ENCODE results near the gene ARRDC2. TPM values are rescaled to one million over a fixed set of nuclear protein-coding genes. Genes with fewer than 3 reads are reported as not detected.

Gene ARRDC2
- total RNA-seq (2013), result 75.1 TPM
- polyA plus RNA-seq (10 to 100 TPM; 13.8 to 99.8 (median 23.9) TPM), polyA minus RNA-seq (67.1 and 83.0 TPM in 2 replicates), total RNA-seq (30.5 to 288 (median 195) reads per million in 11 experiments)

- Histone ChIP-seq H3K4me3 (replicated peaks in 1 of 3; ENCODE audit: low read depth in 2 of 3, low read length in 3 of 3) (peak within 1 kb of the TSS; percentile 41 to 83 (median 45)), H3K4me1 (ENCODE audit: control insufficient read depth in 1 of 2, insufficient read depth in 2 of 2, low read length in 2 of 2) (peaks cover 26 to 37% of the 10 kb centered on the region in 2 donors), H3K4me2 (replicated peaks; ENCODE audit: extremely low read depth, low read length, poor library complexity, severe bottlenecking) (peak within 1 kb of the TSS; percentile 93), H3K27me3 (ENCODE audit: control insufficient read depth in 2 of 2, insufficient read depth in 2 of 2, low read length in 2 of 2) (no peaks in the 10 kb centered on the region), H3K27ac (ENCODE audit: low read depth in 1 of 2, low read length in 2 of 2) (peak within 1 kb of the TSS; percentile 71 to 82), H2AFZ (ENCODE audit: insufficient read depth, low read depth, low read length, poor library complexity, severe bottlenecking) (no peak within 1 kb of the TSS), H4K20me1 (ENCODE audit: insufficient read depth, low read length) (peaks cover 77% of the 10 kb centered on the region), H3K79me2 (ENCODE audit: insufficient read depth, low read length) (peaks cover 45% of the 10 kb centered on the region), H3K9me3 (replicated peaks in 1 of 2; ENCODE audit: control insufficient read depth in 1 of 2, insufficient read depth in 1 of 2, low read length in 2 of 2) (no peaks in the 10 kb centered on the region), H3K36me3 (replicated peaks in 1 of 2; ENCODE audit: control insufficient read depth in 1 of 2, insufficient read depth in 2 of 2, low read length in 2 of 2) (peaks cover 45% of the 10 kb centered on the region in 2 donors), H3K9ac (ENCODE audit: insufficient read depth, low read length, poor library complexity, severe bottlenecking) (peak within 1 kb of the TSS; percentile 71)
- H3K27ac Mint-ChIP-seq, result peak within 1 kb of the TSS; percentile 86 to 97 (median 95)
- 14% methylated on average over 84 of the region's 92 CpGs for WGBS (ENCODE audit: insufficient coverage)
- peaks cover 42 to 74% of the 10 kb centered on the region in 2 donors for H3K36me3 Mint-ChIP-seq
- peak within 1 kb of the TSS; percentile 94 to 99 for H3K4me3 Mint-ChIP-seq
- no peak for TF ChIP-seq CTCF (IDR thresholded peaks at IDR 0.05)
- peaks cover 0 to under 1% (median 0%) of the 10 kb centered on the region in 7 donors for H3K9me3 Mint-ChIP-seq
- DNase-seq, result peak; percentile 90 to 92 (median 90)
- intact Hi-C loops (cut with micrococcal nuclease), result loop anchor here (1.0 to 5.0 kb wide), 4 partner anchors 15 to 144 kb away; partner anchors contain the start of gene PIK3R2 (in 1 of the 2)
- peaks cover 31% of the 10 kb centered on the region for H3K4me1 Mint-ChIP-seq
- peaks cover 0 to 5% (median 0%) of the 10 kb centered on the region in 3 donors for H3K27me3 Mint-ChIP-seq (ENCODE audit: low read depth in 3 of 3)
Observed at GRCh38 chr19:18007917-18008673, at the start of gene ARRDC2. ARRDC2 (plus strand) TSS chr19:18008170; CDS start chr19:18008311, 141 bp downstream.

GRCh38 chr19:17963936-17964691 lies 43.9 kb upstream of the ARRDC2 start:
- H3K36me3 Mint-ChIP-seq, result peaks cover 2 to 6% of the 10 kb centered on the region in 2 donors
- no peak overlapping the region for H3K27ac ChIP-seq (ENCODE audit: low read depth in 1 of 2, low read length in 2 of 2)
- peaks cover 37 to 66% (median 46%) of the 10 kb centered on the region in 3 donors for H3K27me3 Mint-ChIP-seq (ENCODE audit: low read depth in 3 of 3)
- peaks cover 0 to 17% of the 10 kb centered on the region in 2 donors for H3K9me3 ChIP-seq (replicated peaks in 1 of 2; ENCODE audit: control insufficient read depth in 1 of 2, insufficient read depth in 1 of 2, low read length in 2 of 2)
- peaks cover 0 to 17% (median 6%) of the 10 kb centered on the region in 7 donors for H3K9me3 Mint-ChIP-seq
- no peaks in the 10 kb centered on the region for H4K20me1 ChIP-seq (ENCODE audit: insufficient read depth, low read length)
- H3K4me1 ChIP-seq (ENCODE audit: control insufficient read depth in 1 of 2, insufficient read depth in 2 of 2, low read length in 2 of 2), result no peaks in the 10 kb centered on the region
- intact Hi-C loops (cut with micrococcal nuclease), result no loop called here
- no peak overlapping the region for H3K4me3 ChIP-seq (replicated peaks in 1 of 3; ENCODE audit: low read depth in 2 of 3, low read length in 3 of 3)
- H3K27me3 ChIP-seq (ENCODE audit: control insufficient read depth in 2 of 2, insufficient read depth in 2 of 2, low read length in 2 of 2), result peaks cover 16 to 38% of the 10 kb centered on the region in 2 donors
- no peak for TF ChIP-seq CTCF (IDR thresholded peaks at IDR 0.05)
- no peak overlapping the region for H3K4me2 ChIP-seq (replicated peaks; ENCODE audit: extremely low read depth, low read length, poor library complexity, severe bottlenecking)
- H2AFZ ChIP-seq (ENCODE audit: insufficient read depth, low read depth, low read length, poor library complexity, severe bottlenecking), result no peak overlapping the region
- H3K9ac ChIP-seq (ENCODE audit: insufficient read depth, low read length, poor library complexity, severe bottlenecking), result no peak overlapping the region
- H3K79me2 ChIP-seq (ENCODE audit: insufficient read depth, low read length), result no peaks in the 10 kb centered on the region
- no peak overlapping the region for H3K4me3 Mint-ChIP-seq
- peaks cover 4% of the 10 kb centered on the region for H3K4me1 Mint-ChIP-seq
- H3K36me3 ChIP-seq (replicated peaks in 1 of 2; ENCODE audit: control insufficient read depth in 1 of 2, insufficient read depth in 2 of 2, low read length in 2 of 2), result no peaks in the 10 kb centered on the region
- 95% methylated on average over 9 of the region's 13 CpGs for WGBS (ENCODE audit: insufficient coverage)
- H3K27ac Mint-ChIP-seq, result no peak overlapping the region
- DNase-seq, result no peak

All from CD14-positive monocyte (primary cell).